ENCODE results near the gene AP3S1. TPM values are rescaled to one million over a fixed set of nuclear protein-coding genes. Genes with fewer than 3 reads are reported as not detected.

AP3S1 gene
- 100 to 1,000 TPM in 2 of 4 donors, 10 to 100 TPM in 2; 69.4 to 199 (median 97.3) TPM for total RNA-seq

DNA sequence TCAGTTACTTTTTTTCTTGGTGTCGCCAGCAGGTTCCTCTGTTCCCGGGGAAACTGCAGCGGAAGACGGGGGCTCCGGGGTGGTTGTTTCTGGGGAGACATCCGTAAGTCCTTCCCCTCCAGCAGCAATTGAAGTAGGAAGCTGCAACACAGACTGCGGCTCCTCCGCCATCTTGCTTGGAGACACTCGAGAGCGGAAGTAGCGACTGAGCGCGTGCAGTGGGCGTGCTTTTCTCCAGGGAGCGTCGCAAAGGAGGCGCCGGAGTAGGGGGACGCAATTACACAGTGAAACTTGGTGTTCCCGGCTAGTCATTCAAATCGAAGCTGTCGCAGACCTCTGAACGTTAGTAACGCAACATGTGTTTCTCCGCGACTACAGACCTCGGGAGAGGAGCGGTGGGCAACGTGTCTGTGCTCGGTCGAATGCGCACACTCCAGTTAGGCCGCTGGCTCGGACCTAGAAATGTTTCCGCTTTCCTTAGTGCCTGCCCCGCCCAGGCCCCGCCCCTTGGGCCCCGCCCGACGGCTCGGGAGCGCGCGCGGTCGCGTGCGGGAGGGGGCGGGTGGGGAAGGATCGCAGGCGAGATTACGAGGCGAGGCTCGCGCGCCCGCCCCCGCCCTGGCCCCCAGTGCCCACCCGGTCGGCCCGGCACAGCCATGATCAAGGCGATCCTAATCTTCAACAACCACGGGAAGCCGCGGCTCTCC, at the start of gene AP3S1, which contains the start of gene ATG12:
AP3S1 (plus strand) TSS at position 554 of the 707 bp plus-strand sequence; CDS start at position 657, 103 bp downstream.
ATG12 (minus strand) TSS at position 184 of the 707 bp plus-strand sequence; CDS start at position 171, 13 bp downstream.
- Histone ChIP-seq H3K27me3 (no peaks in the 10 kb centered on the region), H3K36me3 (peaks cover 0 to 17% (median 9%) of the 10 kb centered on the region in 3 donors), H3K27ac (peak within 1 kb of the TSS; percentile 97 to 98 (median 98)), H3K9me3 (no peaks in the 10 kb centered on the region), H3K4me1 (peaks cover 20 to 72% (median 41%) of the 10 kb centered on the region in 3 donors), H3K4me3 (peak within 1 kb of the TSS; percentile 92 to 98 (median 93))
- DNase-seq, result peak; percentile 62
- whole genome bisulfite sequencing, 2 donors, result 0 to 3% methylated on average over 5 to 36 of the region's 65 CpGs
- TF ChIP-seq, protein P1, sequence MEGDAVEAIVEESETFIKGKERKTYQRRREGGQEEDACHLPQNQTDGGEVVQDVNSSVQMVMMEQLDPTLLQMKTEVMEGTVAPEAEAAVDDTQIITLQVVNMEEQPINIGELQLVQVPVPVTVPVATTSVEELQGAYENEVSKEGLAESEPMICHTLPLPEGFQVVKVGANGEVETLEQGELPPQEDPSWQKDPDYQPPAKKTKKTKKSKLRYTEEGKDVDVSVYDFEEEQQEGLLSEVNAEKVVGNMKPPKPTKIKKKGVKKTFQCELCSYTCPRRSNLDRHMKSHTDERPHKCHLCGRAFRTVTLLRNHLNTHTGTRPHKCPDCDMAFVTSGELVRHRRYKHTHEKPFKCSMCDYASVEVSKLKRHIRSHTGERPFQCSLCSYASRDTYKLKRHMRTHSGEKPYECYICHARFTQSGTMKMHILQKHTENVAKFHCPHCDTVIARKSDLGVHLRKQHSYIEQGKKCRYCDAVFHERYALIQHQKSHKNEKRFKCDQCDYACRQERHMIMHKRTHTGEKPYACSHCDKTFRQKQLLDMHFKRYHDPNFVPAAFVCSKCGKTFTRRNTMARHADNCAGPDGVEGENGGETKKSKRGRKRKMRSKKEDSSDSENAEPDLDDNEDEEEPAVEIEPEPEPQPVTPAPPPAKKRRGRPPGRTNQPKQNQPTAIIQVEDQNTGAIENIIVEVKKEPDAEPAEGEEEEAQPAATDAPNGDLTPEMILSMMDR (IDR thresholded peaks at IDR 0.05), result peak in 1 of 6 experiments; percentile 18
- TF ChIP-seq POLR2A (IDR thresholded peaks at IDR 0.05), result peak in 3 of 4 donors; percentile 73 to 78 (median 78)
- intact Hi-C loops (cut with DNase I), result no loop called here

DNA sequence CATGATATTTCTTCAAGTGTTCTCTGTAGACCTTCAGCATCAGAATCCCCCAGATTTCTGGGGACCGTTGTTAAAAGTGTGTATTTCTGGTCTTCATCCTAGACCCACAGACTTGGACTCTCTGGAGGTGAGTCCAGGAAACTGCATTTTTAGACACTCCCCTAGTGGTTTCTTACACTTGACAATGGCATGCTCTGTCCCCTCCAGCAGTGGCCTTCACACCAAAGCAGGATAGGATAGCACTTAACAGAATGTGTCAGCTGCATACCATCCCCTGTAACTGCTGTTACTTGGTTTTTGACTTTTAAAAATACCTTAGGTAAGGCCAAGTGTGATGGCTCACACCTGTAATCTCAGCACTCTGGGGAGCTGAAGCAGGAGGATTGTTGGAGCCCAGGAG, 46.0 kb upstream of the AP3S1 start:
- 44 to 83% methylated on average over 1 of the region's 1 CpG for WGBS, 2 donors
- no peaks in the 10 kb centered on the region for H3K36me3 ChIP-seq
- no peaks in the 10 kb centered on the region for H3K4me1 ChIP-seq
- H3K27me3 ChIP-seq, result peaks cover 0 to 7% (median 0%) of the 10 kb centered on the region in 4 donors
- intact Hi-C loops (cut with DNase I), result no loop called here
- H3K27ac ChIP-seq, result no peak overlapping the region
- no peaks in the 10 kb centered on the region for H3K9me3 ChIP-seq
- no peak overlapping the region for H3K4me3 ChIP-seq
- TF ChIP-seq, protein P1 (IDR thresholded peaks at IDR 0.05), result no peak
- TF ChIP-seq POLR2A (IDR thresholded peaks at IDR 0.05), result no peak
- no peak for DNase-seq

DNA sequence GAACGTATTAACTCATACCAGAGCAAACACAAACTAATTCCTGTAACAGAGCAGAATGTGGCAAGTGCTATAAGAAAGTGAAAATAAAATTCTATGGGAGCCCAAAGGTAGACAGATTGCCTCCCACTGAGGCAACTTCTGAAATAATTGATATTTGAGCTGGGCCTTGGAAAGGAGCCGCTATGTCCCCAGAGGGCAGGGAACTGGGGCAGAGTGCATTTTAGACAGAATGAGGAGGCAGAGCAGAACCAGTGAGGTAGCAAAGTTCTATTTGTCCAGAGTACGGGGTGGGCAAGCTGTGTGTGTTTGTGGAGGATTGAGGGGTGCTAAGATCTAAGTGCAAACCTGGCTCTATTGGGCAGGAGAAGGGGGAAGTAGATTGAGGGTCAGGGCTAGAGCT, 45.1 kb upstream of the AP3S1 start:
- H3K36me3 ChIP-seq, result no peaks in the 10 kb centered on the region
- TF ChIP-seq, protein P1 (IDR thresholded peaks at IDR 0.05), result no peak
- TF ChIP-seq POLR2A (IDR thresholded peaks at IDR 0.05), result no peak
- DNase-seq, result no peak
- intact Hi-C loops (cut with DNase I), result no loop called here
- no peaks in the 10 kb centered on the region for H3K9me3 ChIP-seq
- H3K27ac ChIP-seq, result no peak overlapping the region
- peaks cover 0 to 1% (median 0%) of the 10 kb centered on the region in 4 donors for H3K27me3 ChIP-seq
- H3K4me3 ChIP-seq, result no peak overlapping the region
- WGBS, 2 donors, result 68 to 81% methylated on average over 3 of the region's 3 CpGs
- H3K4me1 ChIP-seq, result no peaks in the 10 kb centered on the region

DNA sequence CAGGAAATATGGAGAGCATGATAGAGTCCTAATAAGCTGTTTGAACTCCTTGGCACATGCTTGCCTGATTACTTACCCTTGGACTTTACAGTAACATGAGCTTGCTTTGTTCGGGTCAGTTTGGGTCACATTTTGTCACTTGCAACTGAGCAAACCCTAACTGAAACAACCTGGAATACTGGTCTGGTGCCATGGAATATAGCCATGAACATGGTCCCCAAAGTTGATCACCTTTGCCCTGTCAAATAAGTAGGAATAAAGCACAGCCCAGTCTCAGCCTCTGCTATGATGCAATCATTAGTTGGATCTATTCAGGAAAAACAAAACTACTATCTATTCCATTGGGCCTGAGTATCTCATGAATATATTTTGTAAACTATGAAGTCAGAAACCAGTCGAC, 43.5 kb upstream of the AP3S1 start:
- Histone ChIP-seq H3K9me3 (no peaks in the 10 kb centered on the region), H3K27me3 (no peaks in the 10 kb centered on the region), H3K36me3 (no peaks in the 10 kb centered on the region), H3K4me3 (no peak overlapping the region), H3K27ac (no peak overlapping the region), H3K4me1 (no peaks in the 10 kb centered on the region)
- WGBS, 2 donors, result 66 to 71% methylated on average over 2 of the region's 2 CpGs
- DNase-seq, result no peak
- intact Hi-C loops (cut with DNase I), result no loop called here
- TF ChIP-seq, protein P1 (IDR thresholded peaks at IDR 0.05), result no peak
- TF ChIP-seq POLR2A (IDR thresholded peaks at IDR 0.05), result no peak

DNA sequence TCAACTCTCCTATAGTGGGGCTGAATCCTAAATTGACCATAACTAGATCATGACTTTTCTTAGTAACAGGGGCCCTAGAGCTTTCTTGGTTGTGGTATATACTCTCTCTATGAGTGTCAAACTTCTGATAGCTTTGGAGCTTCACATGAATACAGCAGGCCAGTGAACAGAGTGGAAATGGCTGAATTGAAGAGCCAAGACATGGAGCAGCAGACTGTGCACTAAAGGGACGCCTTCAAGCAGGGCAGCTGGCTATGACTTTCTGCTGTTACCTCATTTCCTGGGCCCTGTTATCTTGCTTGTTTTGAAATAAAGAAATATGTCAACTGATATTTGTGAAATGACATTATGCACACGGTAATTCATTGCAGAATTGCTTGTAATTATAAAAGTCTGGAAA, 41.6 kb upstream of the AP3S1 start:
- no peak for DNase-seq
- intact Hi-C loops (cut with DNase I), result no loop called here
- no peak overlapping the region for H3K4me3 ChIP-seq
- no peaks in the 10 kb centered on the region for H3K27me3 ChIP-seq
- no peaks in the 10 kb centered on the region for H3K36me3 ChIP-seq
- no peaks in the 10 kb centered on the region for H3K4me1 ChIP-seq
- no peaks in the 10 kb centered on the region for H3K9me3 ChIP-seq
- TF ChIP-seq, protein P1 (IDR thresholded peaks at IDR 0.05), result no peak
- no peak for TF ChIP-seq POLR2A (IDR thresholded peaks at IDR 0.05)
- H3K27ac ChIP-seq, result no peak overlapping the region
- WGBS, 2 donors, result 55 to 71% methylated on average over 2 of the region's 2 CpGs
